Fibroblast of villous mesenchyme (primary cell): ENCODE data around the gene CD1D. TPM values are rescaled to one million over a fixed set of nuclear protein-coding genes. Genes with fewer than 3 reads are reported as not detected.
A peak's percentile ranks its signal among the peaks of the same experiment; 100 is the strongest.
"Not testable (repeated sequence)": the region's sequence is repeated elsewhere in the genome, so short reads cannot be mapped to it uniquely, and the experiment has no call there.

Experiments used
- DNase-seq: peaks from one replicate; pipeline ENCODE4 v3.0.0-alpha.2; 2010; ENCODE audit warnings: low read depth
- H3K4me3 ChIP-seq: 2 replicates; pipeline ENCODE4 v1.5.1; 2011; ENCODE audit warnings: low read depth, mild to moderate bottlenecking, low read length
- total RNA-seq: library from RNA; depleted of rRNA; stranded (reverse); fragments of >200 nt; gene quantifications from 2 replicates; pipeline ENCODE4 v1.2.3, GENCODE V29; 2012
- TF ChIP-seq, protein P1 (sequence below): IDR thresholded peaks from 2 replicates; pipeline ENCODE4 v1.5.1; 2012; ENCODE audit warnings: low read depth, mild to moderate bottlenecking, low read length; ENCODE audit not compliant: insufficient read depth

The CD1D gene
- total RNA-seq, 1 donor, result under 0.01 TPM

DNA sequence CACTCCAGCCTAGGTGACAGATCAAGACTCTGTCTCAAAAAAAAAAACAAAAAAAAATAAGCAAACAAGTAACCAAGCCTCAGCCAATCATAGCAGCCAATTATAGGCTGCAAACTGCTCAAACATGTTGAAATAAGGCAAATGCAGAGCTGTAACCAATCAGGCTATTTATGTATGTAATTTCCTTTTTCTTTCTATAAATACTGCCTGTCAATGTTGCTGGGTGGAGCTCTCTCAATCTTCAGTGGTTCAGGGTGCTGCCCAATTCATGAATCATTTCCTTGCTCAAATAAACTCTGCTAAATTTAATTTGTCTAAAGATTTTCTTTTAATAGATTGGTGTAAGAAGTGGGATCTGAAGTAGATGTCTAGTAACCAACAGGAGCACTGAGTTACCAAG lies 11.6 kb upstream of the CD1D start:
- TF ChIP-seq, protein P1, sequence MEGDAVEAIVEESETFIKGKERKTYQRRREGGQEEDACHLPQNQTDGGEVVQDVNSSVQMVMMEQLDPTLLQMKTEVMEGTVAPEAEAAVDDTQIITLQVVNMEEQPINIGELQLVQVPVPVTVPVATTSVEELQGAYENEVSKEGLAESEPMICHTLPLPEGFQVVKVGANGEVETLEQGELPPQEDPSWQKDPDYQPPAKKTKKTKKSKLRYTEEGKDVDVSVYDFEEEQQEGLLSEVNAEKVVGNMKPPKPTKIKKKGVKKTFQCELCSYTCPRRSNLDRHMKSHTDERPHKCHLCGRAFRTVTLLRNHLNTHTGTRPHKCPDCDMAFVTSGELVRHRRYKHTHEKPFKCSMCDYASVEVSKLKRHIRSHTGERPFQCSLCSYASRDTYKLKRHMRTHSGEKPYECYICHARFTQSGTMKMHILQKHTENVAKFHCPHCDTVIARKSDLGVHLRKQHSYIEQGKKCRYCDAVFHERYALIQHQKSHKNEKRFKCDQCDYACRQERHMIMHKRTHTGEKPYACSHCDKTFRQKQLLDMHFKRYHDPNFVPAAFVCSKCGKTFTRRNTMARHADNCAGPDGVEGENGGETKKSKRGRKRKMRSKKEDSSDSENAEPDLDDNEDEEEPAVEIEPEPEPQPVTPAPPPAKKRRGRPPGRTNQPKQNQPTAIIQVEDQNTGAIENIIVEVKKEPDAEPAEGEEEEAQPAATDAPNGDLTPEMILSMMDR, result no peak
- no peak for DNase-seq
- H3K4me3 ChIP-seq, result no peak overlapping the region

DNA sequence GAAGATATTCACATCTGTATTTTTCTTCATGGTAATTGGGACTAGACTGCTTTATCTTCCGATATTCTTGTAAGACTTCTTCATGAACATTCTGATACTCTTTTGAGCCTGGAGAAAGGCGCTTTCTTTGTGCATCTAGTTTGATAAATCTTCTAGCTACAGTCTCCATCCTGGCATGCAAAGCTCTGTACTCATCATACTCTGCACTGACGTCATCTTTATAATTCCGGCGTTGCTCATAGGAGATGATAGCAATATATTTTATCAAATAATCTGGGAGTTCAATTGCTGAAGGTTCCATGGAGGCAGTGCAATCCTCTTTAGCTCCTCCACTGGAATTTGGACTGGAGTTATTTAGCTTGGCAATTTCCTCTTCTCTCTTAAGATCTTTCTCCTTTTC lies 4.8 kb upstream of the CD1D start:
- not testable (repeated sequence) for H3K4me3 ChIP-seq, DNase-seq

DNA sequence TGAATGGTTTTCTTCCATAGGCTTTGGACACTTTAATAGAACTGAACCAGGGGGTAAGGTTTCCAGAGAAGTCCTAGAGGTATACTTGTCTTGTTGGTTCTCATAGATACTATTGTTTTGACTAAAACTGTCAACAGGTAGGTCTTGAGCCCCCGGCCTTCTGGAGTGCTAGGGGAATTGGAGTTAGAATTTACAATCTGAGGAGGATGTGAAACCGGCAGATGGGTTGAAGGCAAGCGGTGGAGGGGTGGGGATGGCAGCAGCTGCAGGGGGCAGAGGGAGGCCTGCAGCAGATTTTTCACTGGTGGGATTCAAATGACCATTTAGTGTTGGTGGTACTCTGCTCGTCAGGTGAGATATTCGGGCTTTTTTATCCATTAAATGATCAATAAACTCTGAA lies 4.3 kb upstream of the CD1D start:
- TF ChIP-seq, protein P1, result no peak
- DNase-seq, result no peak
- H3K4me3 ChIP-seq, result no peak overlapping the region

DNA sequence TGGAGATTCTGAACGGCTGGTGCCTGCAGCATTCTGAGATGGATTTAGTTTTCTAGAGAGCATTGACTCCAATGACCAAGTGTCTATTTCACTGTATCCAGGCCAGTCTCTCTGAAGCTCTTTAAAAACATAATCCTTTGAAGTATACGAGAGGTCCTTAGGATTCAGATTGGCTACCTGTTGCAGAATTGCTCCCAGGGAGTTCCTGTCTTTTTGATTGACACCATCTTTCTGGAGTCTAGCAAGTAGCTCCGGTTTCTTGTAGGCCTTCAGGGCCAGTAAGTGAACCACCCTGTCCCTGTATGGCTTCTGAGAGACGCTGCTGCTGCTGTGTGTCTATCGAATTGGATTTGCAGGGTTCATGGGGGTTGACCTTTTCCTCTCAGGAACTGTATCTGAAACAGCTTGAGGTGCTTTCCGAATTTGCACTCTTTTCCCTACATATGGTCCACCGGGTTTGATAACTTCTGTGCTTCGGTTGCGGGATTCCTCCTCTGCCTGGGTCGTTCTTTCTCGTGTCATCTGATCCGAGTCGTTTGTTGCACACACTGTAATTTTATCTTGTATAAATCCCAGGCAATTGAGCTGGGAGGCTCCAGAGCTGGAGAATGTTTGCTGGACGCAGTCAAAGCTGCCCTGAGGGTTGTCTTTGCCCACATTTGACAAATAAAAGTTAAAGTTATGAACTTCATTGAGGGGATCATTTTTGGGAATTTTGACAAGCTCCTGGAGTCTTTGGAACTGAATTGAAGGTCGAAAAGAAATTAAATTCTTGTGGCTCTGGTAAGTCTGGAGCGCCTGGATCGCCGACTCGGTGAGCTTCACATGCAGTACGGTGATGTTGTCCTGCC lies 3.6 kb upstream of the CD1D start:
- peak overlapping the region; percentile 54 for H3K4me3 ChIP-seq
- peak; percentile 8 for DNase-seq

DNA sequence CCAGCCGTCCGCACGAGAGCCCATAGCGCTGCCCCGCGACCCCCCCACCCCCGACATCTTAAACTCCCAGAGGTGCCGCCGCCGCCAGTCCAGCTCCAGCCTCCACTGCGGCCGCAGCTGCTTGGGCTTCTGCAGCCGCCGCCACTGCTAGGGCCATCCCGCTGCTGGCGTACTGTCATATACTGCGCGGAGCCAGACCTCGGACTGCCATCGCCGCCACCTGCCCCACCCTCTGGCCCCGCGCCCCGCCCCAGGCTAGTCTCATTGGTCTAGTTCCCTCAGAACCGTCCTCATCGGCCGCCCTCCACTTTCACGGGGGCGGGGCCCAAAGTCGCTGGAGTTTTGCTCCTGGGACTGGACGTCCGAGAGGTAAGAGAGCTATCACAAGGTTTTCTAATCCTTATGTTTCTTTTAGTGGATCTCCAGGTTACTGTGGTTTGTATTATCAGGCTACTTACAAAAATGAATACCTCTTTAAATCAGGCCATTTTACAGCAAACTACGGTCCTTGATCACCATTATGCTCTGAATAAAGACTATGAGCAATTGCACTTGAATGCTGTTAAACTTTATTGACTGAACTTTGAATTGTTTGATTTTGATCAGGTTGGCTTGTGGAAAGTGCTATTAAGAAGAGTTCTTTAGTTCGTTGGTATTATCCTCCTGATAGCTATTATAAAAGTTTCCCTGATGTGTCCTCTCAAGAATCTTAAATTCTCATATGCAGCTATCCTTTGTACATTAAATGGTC lies 2.8 kb upstream of the CD1D start:
- TF ChIP-seq, protein P1, result no peak
- peak; percentile 66 for DNase-seq
- peak overlapping the region; percentile 54 for H3K4me3 ChIP-seq

DNA sequence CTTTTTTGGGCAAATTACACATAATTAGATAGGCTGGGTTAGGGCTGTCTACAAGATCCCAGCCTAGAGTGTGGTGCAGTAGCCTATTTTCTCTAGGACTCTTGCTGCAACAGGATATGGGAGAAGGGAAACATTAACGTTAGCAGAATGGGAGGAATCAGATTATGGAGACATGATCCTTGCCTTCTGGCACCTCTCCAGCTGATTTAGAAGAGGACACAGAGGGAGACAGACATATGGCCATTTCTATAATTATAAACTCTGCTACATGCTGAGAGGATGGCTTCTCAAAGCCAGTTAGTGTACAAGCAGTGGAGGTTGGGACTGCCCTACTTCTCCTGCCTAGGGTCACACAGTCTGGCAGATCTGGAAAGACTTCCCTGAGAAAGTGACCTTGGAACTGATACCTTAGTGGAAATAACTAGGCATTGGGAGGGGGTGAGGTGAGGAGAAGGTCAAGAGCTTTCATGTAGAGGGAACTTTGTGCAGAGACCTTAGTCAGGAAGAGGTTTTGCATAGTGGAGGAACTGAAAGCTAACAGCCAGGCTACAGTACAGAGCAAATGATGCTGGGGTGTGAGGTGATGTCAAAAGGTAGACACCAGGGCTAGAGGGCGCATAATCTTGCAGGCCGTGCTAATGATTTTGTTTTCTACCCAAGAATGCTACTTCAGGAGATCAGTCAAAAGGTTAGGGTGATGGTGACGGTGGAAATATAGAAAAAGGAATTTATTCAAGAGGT lies 1.2 kb upstream of the CD1D start:
- TF ChIP-seq, protein P1, result no peak
- H3K4me3 ChIP-seq, result no peak overlapping the region
- no peak for DNase-seq

DNA sequence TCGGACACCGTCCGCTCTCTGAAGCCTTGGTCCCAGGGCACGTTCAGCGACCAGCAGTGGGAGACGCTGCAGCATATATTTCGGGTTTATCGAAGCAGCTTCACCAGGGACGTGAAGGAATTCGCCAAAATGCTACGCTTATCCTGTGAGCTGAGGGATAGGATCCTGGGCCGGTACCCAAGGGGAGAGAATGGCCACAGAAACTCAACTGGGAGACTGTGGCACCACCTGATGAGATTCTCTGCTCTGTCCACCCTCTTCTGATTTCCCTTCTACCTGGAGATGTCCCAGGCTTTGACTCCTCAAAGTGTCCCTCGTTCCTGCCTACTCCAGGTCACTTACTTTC lies 855 bp downstream of the CD1D start:
- DNase-seq, result no peak
- peak overlapping the region; percentile 66 for H3K4me3 ChIP-seq
- TF ChIP-seq, protein P1, result no peak
